ENCODE results near the gene KCTD10.

DNA sequence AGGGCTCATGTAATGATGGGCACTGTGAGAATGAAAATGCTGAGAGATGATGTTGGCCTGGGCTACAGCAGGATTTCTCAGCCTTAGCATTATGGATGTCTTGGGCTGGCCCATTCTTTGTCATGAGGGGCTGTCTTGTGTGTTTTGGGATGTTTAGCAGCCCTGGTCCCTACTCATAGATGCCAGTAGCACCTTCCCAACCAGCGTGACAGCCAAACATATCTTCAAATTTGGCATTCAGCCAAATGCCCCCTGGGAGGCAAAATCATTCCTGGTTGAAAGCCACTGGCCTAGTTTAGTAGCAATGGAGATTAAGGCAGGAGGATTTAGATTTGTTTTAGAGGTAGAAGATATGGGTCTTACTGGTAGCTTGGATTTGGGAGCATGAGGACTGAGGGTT, 27.0 kb upstream of the KCTD10 start:
- TF ChIP-seq, protein P1, sequence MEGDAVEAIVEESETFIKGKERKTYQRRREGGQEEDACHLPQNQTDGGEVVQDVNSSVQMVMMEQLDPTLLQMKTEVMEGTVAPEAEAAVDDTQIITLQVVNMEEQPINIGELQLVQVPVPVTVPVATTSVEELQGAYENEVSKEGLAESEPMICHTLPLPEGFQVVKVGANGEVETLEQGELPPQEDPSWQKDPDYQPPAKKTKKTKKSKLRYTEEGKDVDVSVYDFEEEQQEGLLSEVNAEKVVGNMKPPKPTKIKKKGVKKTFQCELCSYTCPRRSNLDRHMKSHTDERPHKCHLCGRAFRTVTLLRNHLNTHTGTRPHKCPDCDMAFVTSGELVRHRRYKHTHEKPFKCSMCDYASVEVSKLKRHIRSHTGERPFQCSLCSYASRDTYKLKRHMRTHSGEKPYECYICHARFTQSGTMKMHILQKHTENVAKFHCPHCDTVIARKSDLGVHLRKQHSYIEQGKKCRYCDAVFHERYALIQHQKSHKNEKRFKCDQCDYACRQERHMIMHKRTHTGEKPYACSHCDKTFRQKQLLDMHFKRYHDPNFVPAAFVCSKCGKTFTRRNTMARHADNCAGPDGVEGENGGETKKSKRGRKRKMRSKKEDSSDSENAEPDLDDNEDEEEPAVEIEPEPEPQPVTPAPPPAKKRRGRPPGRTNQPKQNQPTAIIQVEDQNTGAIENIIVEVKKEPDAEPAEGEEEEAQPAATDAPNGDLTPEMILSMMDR (IDR thresholded peaks at IDR 0.05; ENCODE audit: low read depth, low read length) = no peak
- no peak for TF ChIP-seq POLR2A (IDR thresholded peaks at IDR 0.05; ENCODE audit: extremely low read depth, insufficient read length)
- TF ChIP-seq, protein P2, sequence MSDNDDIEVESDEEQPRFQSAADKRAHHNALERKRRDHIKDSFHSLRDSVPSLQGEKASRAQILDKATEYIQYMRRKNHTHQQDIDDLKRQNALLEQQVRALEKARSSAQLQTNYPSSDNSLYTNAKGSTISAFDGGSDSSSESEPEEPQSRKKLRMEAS (IDR thresholded peaks at IDR 0.05; ENCODE audit: low read depth, low read length) = no peak
